CD4-positive, alpha-beta T cell treated with Interleukin-17A for 1 hour (primary cell): ENCODE data around the gene PSME4.
"Not testable (repeated sequence)": the region's sequence is repeated elsewhere in the genome, so short reads cannot be mapped to it uniquely, and the experiment has no call there.

Experiments used
- DNase-seq: peaks from one replicate; pipeline ENCODE4 v3.0.0-alpha.2; 2020

PSME4 gene

DNA sequence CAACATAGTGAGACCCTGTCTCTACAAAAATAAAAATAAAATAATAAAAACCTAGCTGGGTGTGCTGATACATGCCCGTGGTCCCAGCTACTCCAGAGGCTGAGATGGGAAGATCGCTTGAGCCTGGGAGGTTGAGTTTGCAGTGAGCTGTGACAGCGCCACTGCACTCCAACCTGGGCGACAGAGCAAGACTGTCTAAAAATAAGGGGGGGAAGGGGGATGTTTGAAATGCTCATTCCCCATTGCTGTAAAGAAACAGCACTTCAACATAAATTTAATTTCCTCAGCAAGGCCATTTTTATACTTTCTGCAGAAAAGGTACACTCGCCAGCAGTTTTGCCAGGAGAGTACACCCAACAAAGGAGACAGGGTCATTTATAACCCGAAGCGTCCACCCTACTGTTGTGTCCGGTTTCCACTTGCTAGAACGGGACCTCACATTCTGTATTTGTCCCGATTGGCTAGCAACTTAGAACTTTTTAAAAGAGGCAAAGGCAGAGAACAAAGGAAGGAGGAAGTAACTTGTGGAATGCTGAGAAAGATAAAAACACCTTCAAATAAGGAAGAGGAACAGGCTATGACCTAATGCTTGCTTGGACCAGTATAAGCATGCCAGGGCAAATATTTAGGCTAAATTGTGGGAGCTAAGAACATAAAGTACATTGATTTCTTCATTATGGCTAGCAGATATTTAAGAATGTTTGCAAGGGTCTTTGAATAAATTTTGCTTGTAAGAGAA, 9.1 kb downstream of the PSME4 start:
- not testable (repeated sequence) for DNase-seq

DNA sequence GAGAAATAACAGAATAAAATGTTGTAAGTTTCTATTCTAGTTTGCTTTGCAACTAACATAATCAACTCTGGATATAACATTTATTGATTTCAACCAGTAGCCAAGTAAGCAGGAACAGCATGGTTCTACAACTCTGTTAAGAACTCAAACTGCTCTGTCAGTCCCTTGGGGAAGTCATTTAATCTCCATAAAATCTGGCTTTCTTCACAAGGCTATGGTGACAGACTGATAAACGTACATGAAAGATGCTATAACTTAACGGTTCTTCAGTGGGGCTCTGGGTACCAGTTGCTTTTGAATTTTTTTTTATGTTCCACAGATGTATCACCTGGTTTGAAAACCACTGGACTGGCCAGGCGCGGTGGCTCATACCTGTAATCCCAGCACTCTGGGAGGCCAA, 10.3 kb downstream of the PSME4 start:
- no peak for DNase-seq

DNA sequence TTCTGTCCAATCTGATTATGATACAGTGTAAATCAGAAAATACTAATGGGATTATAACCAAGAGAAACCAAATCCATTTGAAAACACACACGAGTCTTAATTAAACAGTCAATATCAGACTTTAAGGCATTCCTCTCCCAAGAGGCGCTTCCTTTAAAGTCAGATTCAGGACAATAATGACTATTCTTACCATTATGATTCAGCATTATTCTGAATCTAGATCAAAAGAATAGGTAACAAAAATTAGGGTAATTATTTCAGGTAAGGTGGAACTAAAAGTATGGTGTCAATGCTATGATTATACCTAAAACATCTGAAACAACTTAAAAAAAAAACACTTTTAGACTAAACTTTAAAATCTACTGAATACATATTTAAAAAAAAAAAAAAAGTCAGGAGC, 12.3 kb downstream of the PSME4 start:
- DNase-seq: no peak

GRCh38 chr2:53952519-53952918, 18.3 kb downstream of the PSME4 start:
- no peak for DNase-seq

- no peak for DNase-seq
These were observed 21.3 kb downstream of the PSME4 start for GRCh38 chr2:53949457-53949856.

- no peak for DNase-seq
These were observed 25.3 kb downstream of the PSME4 start for GRCh38 chr2:53945538-53945937.

DNA sequence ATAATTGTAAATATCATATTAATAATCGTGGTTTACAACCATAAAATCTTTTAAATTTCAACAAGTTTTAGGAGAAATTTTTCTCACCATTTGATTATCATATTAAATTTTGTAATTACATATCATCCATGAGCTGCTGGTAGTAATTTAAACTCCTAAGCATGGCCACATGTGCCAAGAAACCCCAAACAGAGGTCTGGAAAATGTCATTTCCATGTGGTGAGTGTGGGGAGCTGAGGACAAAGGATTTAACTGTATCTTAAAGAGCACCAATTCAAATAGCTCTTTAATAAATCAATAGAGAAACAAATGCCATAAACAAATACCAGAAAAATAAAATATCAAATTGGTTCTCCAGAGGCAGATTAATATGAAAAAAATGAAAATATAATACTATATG, 26.3 kb downstream of the PSME4 start:
- no peak for DNase-seq

DNA sequence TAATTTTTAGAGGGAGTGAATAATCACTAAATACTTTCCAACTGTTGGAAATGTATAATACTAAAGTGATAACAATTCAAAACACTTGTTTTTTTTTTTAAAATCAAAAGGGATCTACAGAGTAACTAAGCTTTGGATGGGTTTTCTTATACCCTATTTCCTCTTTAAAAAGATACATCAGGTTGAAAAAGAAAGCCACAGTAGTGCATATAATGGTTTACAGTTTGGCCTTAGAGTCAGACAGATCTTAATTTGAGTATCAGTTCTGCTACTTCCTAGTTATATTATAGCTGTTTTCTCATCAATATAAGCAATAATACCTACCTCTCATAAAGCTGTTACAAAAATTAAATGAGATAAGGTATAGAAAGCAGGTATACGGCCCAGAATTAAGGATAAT, 28.5 kb downstream of the PSME4 start:
- no peak for DNase-seq

GRCh38 chr2:53941749-53942148, 29.0 kb downstream of the PSME4 start:
- no peak for DNase-seq

DNA sequence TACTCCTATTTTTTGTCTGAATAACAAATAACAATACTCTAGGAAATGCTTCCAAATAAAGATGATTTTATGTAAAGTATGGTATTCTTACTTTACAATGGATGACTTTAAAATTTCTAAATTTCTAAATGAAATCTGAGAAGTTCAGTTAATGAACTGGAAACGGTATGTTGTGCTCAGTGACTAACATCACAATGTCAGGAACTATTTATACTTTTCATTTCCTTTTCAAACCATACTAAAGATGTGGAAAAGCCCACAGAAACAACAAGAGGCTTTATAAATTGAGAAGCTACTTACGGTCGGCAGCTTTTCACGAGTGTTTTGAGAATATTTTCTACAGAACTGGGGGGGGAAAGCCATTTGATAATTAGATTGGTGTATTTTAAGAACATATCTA, 31.1 kb downstream of the PSME4 start:
- no peak for DNase-seq

GRCh38 chr2:53938904-53939303, 31.9 kb downstream of the PSME4 start:
- DNase-seq: no peak

DNA sequence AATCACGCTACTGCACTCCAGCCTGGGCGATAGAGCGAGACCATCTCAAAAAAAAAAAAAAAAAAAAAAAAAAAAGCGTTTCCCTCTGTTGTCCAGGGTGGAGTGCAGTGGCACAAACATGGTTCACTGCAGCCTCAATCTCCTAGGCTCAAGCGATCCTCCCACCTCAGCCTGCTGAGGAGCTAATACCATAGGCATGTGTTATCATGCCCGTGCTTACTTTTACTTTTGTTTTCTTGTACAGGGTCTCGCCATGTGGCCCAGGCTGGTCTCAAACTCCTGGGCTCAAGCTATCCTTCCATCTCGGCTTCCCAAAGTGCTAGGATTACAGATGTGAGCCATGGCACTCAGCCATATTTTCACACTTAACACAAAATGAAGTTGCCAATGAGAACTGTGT, 37.5 kb downstream of the PSME4 start:
- no peak for DNase-seq

GRCh38 chr2:53926321-53926720, 44.5 kb downstream of the PSME4 start:
- not testable (repeated sequence) for DNase-seq

DNA sequence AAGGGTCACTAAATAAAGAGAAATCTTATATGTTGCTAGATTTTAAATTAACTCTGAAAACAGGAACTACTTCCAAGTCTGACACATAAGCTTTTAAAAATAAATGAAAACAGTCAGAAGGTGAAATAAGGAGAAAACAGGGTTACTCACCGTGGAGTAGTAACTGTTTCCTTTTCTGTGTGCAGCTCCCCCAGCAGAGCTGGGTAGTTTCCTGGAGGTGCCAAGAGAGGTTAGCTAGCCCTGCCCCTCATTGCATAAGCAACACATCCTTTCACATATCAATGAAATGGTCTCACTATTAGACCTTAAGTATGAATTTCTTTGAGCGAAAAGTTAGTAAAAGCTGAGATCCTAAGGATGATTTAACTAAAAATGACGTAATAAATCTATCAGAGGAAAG, 57.1 kb downstream of the PSME4 start:
- DNase-seq: peak; percentile 24

DNA sequence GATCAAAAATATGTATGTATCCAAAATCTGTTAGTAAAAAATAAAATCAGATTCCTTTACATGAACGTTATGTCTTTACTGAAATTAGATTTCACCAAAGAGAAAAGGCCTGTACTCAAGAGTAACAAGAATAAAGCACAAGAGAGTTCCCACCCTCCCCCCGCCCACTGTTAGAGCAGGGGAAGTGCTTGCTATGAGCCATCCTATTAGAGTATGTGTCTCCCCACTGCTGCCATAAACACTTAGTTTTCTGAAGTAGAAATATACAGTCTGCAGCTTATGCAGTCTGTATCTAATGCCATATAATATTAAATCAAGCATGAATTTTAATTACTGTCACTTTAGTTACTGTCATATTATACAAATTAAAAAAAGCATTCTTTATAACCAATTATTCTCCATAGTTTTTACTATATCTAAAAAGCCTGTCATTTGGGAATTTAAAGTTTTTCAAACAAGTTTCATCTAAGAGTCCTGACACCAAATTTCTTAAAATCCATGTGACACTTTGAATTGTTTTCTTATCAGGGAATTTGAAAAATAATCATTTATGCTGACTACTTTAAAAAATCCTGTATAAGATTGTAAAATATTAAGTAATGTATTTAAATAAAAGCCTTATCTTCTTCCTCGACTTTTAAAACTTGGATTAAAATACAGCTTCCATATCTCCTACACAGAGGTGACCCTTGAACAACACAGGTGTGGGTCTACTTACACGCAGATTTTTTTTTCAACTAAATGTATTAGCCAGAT, 59.2 kb downstream of the PSME4 start:
- DNase-seq: no peak

DNA sequence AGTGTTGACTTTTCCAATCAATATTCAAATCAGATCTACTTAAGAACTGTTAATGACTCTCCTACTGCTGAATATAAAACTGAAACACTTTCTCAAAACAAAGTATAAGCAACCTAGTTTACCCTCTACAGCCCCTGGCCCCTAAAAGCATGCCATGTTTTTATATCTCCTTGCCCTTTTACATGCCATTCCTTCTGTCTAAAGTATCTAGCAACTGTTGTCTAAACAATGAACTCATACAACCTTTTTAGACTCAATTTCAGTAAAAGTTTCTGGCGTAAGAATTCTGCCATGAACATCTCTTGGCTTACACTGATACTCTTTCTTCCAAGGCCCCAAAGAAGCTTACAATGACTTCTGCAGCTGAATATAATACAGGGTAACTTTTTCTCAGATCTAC, 63.2 kb downstream of the PSME4 start:
- DNase-seq: no peak

DNA sequence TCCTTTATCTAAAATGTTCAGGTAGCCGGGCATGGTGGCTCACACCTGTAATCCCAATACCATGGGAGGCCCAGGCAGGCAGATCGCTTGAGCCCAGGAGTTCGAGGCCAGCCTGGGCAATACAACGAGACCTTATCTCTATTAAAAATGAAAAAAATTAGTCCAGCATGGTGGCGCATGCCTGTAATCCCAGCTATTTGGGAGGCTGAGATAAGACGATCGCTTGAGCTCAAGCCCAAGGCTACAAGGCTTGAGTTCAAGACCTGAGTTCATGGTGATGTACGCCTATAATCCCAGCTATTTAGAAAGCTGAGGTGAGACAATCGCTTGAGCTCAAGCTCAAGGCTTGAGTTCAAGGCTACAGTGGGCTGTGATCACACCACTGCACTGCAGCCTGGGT, 65.4 kb downstream of the PSME4 start:
- DNase-seq: no peak

GRCh38 chr2:53903011-53903410, 67.8 kb downstream of the PSME4 start:
- no peak for DNase-seq

- no peak for DNase-seq
These were observed 69.6 kb downstream of the PSME4 start for GRCh38 chr2:53901192-53901591.

GRCh38 chr2:53896864-53897263, 73.9 kb downstream of the PSME4 start:
- no peak for DNase-seq

DNA sequence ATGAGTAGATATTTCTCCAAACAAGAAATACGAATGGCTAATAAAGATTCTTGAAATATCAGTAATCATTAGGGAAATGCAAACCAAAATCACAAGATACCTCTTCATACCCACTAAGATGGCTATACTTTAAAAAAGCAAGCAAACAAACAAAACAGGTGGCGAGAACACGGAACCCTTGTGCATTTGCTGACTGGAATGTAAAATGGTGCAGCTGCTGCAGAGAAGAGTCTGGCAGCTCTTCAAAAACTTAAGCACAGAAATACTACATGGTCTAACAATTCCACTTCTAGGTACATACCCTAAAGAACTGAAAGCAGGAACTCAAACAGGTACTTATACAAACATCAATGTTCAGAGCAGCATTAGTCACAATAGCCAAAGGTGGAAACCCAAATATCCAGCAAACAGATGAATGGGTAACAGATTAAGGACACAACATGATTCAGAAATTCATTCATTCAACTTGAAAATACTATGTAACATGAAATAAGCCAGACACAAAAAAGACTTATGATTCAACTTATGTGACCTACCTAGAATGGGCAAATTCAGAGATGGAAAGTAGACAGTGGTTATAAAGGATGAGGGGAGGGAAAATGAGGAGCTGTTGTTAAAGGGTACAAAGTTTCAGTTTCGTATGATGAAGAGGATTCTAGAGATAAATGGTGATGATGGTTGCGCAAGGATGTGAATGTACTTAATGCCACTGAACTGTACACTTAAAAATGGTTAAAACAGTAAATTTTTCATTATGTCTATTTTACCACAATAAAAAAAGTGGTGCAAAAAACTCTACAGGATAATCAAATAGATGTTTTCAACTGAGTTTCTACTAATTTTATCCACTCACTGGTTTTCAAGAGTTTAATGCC, 84.2 kb downstream of the PSME4 start:
- no peak for DNase-seq

DNA sequence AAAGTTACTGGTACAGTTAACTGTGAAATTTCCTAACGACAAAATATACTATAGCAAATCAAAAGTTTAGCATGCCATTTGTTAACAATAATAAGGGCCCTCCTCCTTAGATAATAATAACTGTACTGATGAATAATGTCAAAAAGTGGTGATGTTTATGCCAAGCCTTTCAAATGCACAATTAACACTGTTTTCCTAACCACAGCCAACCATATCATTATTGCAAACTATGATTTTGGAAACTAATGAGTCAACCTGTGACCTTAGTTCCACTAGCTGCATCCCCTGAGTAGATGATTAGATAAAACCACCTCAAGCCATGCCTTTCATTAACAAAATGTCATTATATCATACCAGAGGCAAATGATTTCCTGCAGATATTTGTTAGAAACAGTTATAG, 85.9 kb downstream of the PSME4 start:
- no peak for DNase-seq

GRCh38 chr2:53881986-53882385, 88.8 kb downstream of the PSME4 start:
- DNase-seq: no peak

GRCh38 chr2:53881360-53881759, 89.4 kb downstream of the PSME4 start:
- DNase-seq: no peak
